Loucy (cell line): ENCODE measurements around the gene RFESD.
"Not testable (repeated sequence)": the region's sequence is repeated elsewhere in the genome, so short reads cannot be mapped to it uniquely, and the experiment has no call there.

Source experiments
- H2AFZ ChIP-seq: fragments of 200-600 bp; sonication (generic); 2 replicates; pipeline ENCODE4 v1.6.0; 2016; ENCODE audit warnings: antibody characterized with exemption, mild to moderate bottlenecking, low read length, moderate library complexity
- H3F3A ChIP-seq: fragments of 200-600 bp; 2 replicates; pipeline ENCODE4 v1.6.0; 2016; ENCODE audit warnings: antibody characterized with exemption, low read depth, mild to moderate bottlenecking
- H3K27me3 ChIP-seq: fragments of 200-600 bp; sonication (generic); 2 replicates; pipeline ENCODE4 v1.6.1; 2014; ENCODE audit warnings: low read length, mild to moderate bottlenecking; ENCODE audit not compliant: insufficient read depth, poor library complexity, severe bottlenecking
- H3K36me3 ChIP-seq: fragments of 200-600 bp; sonication (generic); 2 replicates; pipeline ENCODE4 v1.6.1; 2016; ENCODE audit warnings: low read length; ENCODE audit not compliant: insufficient read depth
- H3K4me1 ChIP-seq: fragments of 200-600 bp; sonication (generic); 2 replicates; pipeline ENCODE4 v1.5.1; 2014; ENCODE audit warnings: low read length, mild to moderate bottlenecking; ENCODE audit not compliant: insufficient read depth, poor library complexity, severe bottlenecking
- H3K4me2 ChIP-seq: fragments of 200-600 bp; sonication (generic); 2 replicates; pipeline ENCODE4 v1.6.0; 2014; ENCODE audit warnings: antibody characterized with exemption, low read length, low read depth, mild to moderate bottlenecking; ENCODE audit not compliant: poor library complexity, severe bottlenecking
- H3K4me3 ChIP-seq: fragments of 200-600 bp; sonication (generic); 2 replicates; pipeline ENCODE4 v1.5.1; 2014; ENCODE audit warnings: low read length, mild to moderate bottlenecking, mixed read lengths; ENCODE audit not compliant: poor library complexity, severe bottlenecking
- H3K79me2 ChIP-seq: fragments of 200-600 bp; sonication (generic); 2 replicates; pipeline ENCODE4 v1.6.1; 2014; ENCODE audit warnings: low read length; ENCODE audit not compliant: insufficient read depth
- H3K9ac ChIP-seq: fragments of 200-600 bp; sonication (generic); 2 replicates; pipeline ENCODE4 v1.6.0; 2014; ENCODE audit warnings: mild to moderate bottlenecking, low read depth, low read length, moderate library complexity; ENCODE audit not compliant: poor library complexity, severe bottlenecking
- H3K9me2 ChIP-seq: fragments of 200-600 bp; sonication (generic); replicated peaks from 2 replicates; pipeline ENCODE4 v1.6.1; 2016; ENCODE audit warnings: low read depth, low read length, mixed read lengths
- H3K9me3 ChIP-seq: fragments of 200-600 bp; sonication (generic); 2 replicates; pipeline ENCODE4 v1.6.1; 2014; ENCODE audit warnings: mild to moderate bottlenecking, antibody characterized with exemption, low read length, low read depth; ENCODE audit not compliant: insufficient read depth
- H4K20me1 ChIP-seq: fragments of 200-600 bp; sonication (generic); 2 replicates; pipeline ENCODE4 v1.6.0; 2014; ENCODE audit warnings: antibody characterized with exemption, low read length, mild to moderate bottlenecking; ENCODE audit not compliant: insufficient read depth, poor library complexity, severe bottlenecking
- CTCF ChIP-seq: fragments of 200-600 bp; sonication (generic); conservative IDR thresholded peaks from 2 replicates; pipeline ENCODE4 v1.5.1; 2014; ENCODE audit warnings: mild to moderate bottlenecking, antibody characterized with exemption, low read length
- EZH2phosphoT487 ChIP-seq: fragments of 200-600 bp; IDR thresholded peaks from 2 replicates; pipeline ENCODE4 v1.6.1; 2018; ENCODE audit warnings: antibody characterized with exemption, mild to moderate bottlenecking, moderate library complexity, borderline replicate concordance

Gene RFESD

DNA sequence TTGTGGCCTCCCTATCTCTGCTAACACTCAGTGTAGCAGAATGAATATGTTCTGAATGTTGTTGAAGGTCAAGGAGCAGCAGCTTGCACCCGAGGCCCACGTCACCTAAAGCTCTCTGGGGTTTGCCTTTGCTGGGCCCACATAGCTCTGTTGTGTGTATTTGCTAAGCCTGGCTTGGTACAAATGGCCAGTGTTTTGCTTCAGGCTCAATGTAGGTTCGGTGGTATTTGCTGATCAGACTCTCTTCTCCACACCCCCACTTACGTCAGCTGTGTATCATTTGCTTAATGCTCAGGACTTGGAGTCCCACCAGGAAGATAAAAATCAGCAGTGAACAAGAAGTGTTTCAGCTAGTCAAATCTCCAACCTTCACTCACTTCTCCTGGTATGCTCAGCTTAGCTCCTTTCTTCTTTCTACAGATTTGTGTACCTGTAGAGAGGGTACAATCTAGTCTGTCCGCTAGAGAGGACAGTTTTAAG is 4.8 kb upstream of the RFESD start:
- Histone ChIP-seq H3K4me1 (peaks cover 30% of the 10 kb centered on the region), H3K9ac (no peak overlapping the region), H3F3A (no peaks in the 10 kb centered on the region; the same call in 1 of the 2 replicates), H2AFZ (no peak overlapping the region; the same call in 1 of the 2 replicates), H4K20me1 (no peaks in the 10 kb centered on the region), H3K36me3 (no peaks in the 10 kb centered on the region), H3K9me2 (no peaks in the 10 kb centered on the region), H3K4me3 (no peak overlapping the region), H3K9me3 (no peaks in the 10 kb centered on the region), H3K79me2 (no peaks in the 10 kb centered on the region), H3K4me2 (no peak overlapping the region), H3K27me3 (no peaks in the 10 kb centered on the region)
- TF ChIP-seq EZH2phosphoT487 (no peak), CTCF (no peak)

DNA sequence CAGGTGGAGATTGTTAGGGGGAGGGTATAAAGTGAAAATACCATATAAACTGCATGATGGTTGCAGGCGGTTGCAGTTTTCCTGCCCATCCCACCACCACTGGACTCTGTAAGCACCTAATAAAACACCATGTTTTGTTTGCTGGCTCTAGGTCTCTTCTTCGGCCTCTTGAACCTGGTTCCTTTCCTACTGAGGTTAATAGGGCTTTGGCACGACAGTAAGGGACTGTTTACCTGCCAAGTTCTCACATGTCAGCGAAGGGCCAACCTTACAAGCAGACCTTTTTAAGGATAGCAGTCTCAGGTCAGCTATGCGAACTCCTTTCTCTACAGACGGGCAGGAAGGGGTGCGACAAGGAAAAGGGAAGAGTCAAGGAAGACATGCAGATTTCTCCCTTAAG is 3.4 kb upstream of the RFESD start:
- TF ChIP-seq CTCF (no peak), EZH2phosphoT487 (no peak)
- Histone ChIP-seq H3K27me3 (no peaks in the 10 kb centered on the region), H3K4me1 (peaks cover 43% of the 10 kb centered on the region), H3K9me2 (no peaks in the 10 kb centered on the region), H4K20me1 (no peaks in the 10 kb centered on the region), H3K36me3 (no peaks in the 10 kb centered on the region), H3F3A (peaks cover 10% of the 10 kb centered on the region; the same call in 1 of the 2 replicates), H3K4me3 (no peak overlapping the region), H3K9me3 (no peaks in the 10 kb centered on the region), H3K4me2 (no peak overlapping the region), H2AFZ (no peak overlapping the region), H3K9ac (no peak overlapping the region), H3K79me2 (no peaks in the 10 kb centered on the region)

GRCh38 chr5:95644351-95645042 is 2.1 kb upstream of the RFESD start:
- H3K9ac ChIP-seq = peak overlapping the region; percentile 56
- H3K27me3 ChIP-seq = no peaks in the 10 kb centered on the region
- H3F3A ChIP-seq = peaks cover 10% of the 10 kb centered on the region; the same call in 1 of the 2 replicates
- no peaks in the 10 kb centered on the region for H3K9me2 ChIP-seq
- peak overlapping the region; percentile 90 for H2AFZ ChIP-seq
- peak overlapping the region; percentile 57 for H3K4me2 ChIP-seq
- H3K9me3 ChIP-seq = no peaks in the 10 kb centered on the region
- no peaks in the 10 kb centered on the region for H4K20me1 ChIP-seq
- TF ChIP-seq CTCF (peak; percentile 89), EZH2phosphoT487 (no peak)
- H3K36me3 ChIP-seq = no peaks in the 10 kb centered on the region
- peaks cover 56% of the 10 kb centered on the region for H3K4me1 ChIP-seq
- peak overlapping the region; percentile 19 for H3K4me3 ChIP-seq
- H3K79me2 ChIP-seq = peaks cover 5% of the 10 kb centered on the region

DNA sequence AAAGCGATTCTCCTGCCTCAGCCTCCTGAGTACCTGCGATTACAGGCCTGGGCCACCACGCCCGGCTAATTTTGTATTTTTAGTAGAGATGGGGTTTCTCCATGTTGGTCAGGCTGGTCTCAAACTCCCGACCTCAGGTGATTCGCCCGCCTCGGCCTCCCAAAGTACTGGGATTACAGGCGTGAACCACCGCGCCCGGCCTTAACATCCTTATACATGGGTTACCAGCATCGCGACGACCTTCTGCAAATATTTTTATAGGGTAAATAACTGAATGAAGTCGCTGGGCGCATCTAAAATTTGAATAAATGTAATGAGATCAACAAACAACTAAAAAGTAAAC is 380 bp upstream of the RFESD start:
- Histone ChIP-seq H3K4me3 (peak overlapping the region; percentile 46), H3K79me2 (peaks cover 16% of the 10 kb centered on the region), H3K4me2 (peak overlapping the region; percentile 71), H3K4me1 (peaks cover 66% of the 10 kb centered on the region), H3F3A (peaks cover 10% of the 10 kb centered on the region; the same call in 1 of the 2 replicates), H3K9ac (peak overlapping the region; percentile 33)
- not testable (repeated sequence) for H3K9me3 ChIP-seq, H2AFZ ChIP-seq, H3K27me3 ChIP-seq, H3K9me2 ChIP-seq, H4K20me1 ChIP-seq, H3K36me3 ChIP-seq
